Memory B cell (primary cell): Measurements from ENCODE around the gene MED12L.
"Not testable (repeated sequence)": the region's sequence is repeated elsewhere in the genome, so short reads cannot be mapped to it uniquely, and the experiment has no call there.

Experiments used
- ATAC-seq: fragments of 150-1000 bp; cut with Tn5 transposase; 2 replicates; pipeline ENCODE4 v1.10.0; 2021; ENCODE audit warnings: low read depth, mild to moderate bottlenecking, moderate library complexity
- DNase-seq, 2 donors: peaks; one replicate each; pipeline ENCODE4 v3.0.0; 2022; ENCODE audit warnings: low spot score in 2 of 2
- H3K27ac Mint-ChIP-seq: one replicate; pipeline ENCODE4 v1.8.0; 2022; ENCODE audit warnings: mild to moderate bottlenecking, moderate library complexity, mixed read lengths
- H3K27me3 Mint-ChIP-seq: one replicate; pipeline ENCODE4 v1.8.0; 2022; ENCODE audit warnings: mixed read lengths
- H3K36me3 Mint-ChIP-seq: one replicate; pipeline ENCODE4 v1.8.0; 2022; ENCODE audit warnings: mild to moderate bottlenecking, mixed read lengths
- H3K4me1 Mint-ChIP-seq: one replicate; pipeline ENCODE4 v1.8.0; 2022; ENCODE audit warnings: mixed read lengths
- H3K4me3 Mint-ChIP-seq: one replicate; pipeline ENCODE4 v1.8.0; 2022; ENCODE audit warnings: mild to moderate bottlenecking, moderate library complexity, mixed read lengths
- H3K9me3 Mint-ChIP-seq: one replicate; pipeline ENCODE4 v1.8.0; 2022; ENCODE audit warnings: mixed read lengths

Gene MED12L

DNA sequence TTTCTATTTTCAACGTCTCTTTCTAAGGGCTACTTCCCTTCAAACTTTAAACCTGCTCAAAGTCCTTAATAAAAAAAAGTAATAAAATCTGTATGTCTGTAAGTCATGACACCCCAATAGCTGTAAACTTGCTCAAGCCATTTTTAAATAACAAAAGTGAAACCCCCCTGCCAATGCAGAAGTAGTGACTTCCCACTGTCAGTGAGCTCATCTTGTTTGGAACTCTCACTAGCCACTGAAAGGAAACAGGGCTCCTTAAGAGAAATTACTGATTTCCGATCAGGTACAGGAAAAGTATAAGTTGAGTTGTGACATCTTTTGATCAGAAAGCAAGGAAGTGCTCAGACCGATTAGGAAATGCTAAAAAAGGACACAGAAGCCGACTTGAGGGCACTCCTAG, 145.2 kb downstream of the MED12L start:
- Mint-ChIP-seq H3K36me3 (peaks cover 3% of the 10 kb centered on the region), H3K27me3 (no peaks in the 10 kb centered on the region), H3K9me3 (no peaks in the 10 kb centered on the region), H3K4me1 (peaks cover 31% of the 10 kb centered on the region), H3K27ac (peak overlapping the region; percentile 97), H3K4me3 (peak overlapping the region; percentile 72)
- DNase-seq (peak in 1 of 2 donors; percentile 48), ATAC-seq (peak; percentile 80)

DNA sequence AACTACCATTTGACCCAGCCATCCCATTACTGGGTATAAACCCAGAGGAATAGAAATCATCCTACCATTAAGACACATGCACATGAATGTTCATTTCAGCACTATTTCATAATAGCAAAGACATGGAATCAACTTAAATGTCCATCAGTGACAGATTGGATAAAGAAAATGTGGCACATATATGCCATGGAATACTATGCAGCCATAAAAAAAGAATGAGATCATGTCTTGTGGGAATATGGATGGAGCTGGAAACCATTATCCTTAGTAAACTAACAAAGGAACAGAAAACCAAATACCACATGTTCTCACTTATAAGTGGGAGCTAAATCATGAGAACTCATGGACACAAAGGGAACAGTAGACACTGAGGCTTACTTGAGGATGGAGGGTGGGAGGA, 146.9 kb downstream of the MED12L start:
- not testable (repeated sequence) for H3K36me3 Mint-ChIP-seq, H3K9me3 Mint-ChIP-seq, H3K4me3 Mint-ChIP-seq, ATAC-seq, DNase-seq, H3K27me3 Mint-ChIP-seq
- Mint-ChIP-seq H3K27ac (peak overlapping the region; percentile 97), H3K4me1 (peaks cover 29% of the 10 kb centered on the region)

DNA sequence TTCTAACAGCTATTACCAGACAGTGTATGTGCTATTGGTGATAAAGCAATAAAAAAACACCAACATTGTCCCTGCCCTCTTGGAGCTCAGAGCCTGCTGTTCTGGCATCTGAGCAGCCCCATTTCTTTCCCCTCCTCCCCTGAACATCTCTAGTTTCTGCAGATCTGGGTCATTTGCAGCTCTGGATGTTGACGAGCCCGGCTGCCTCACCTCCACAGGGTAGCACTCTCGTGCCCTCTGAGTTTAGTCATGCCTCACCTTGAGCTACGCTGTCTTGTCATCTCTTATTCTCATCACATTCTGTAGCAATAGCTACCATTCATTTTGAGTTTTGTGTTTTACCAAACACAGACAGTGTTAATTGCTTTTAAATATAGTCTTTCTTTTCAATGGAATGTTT, 147.5 kb downstream of the MED12L start:
- Mint-ChIP-seq H3K27me3 (no peaks in the 10 kb centered on the region), H3K4me1 (peaks cover 24% of the 10 kb centered on the region), H3K4me3 (no peak overlapping the region), H3K27ac (no peak overlapping the region), H3K9me3 (no peaks in the 10 kb centered on the region), H3K36me3 (peaks cover 3% of the 10 kb centered on the region)
- DNase-seq = no peak
- ATAC-seq = no peak

- H3K4me3 Mint-ChIP-seq = no peak overlapping the region
- H3K27ac Mint-ChIP-seq = no peak overlapping the region
- H3K4me1 Mint-ChIP-seq = peaks cover 16% of the 10 kb centered on the region
- H3K27me3 Mint-ChIP-seq = no peaks in the 10 kb centered on the region
- H3K36me3 Mint-ChIP-seq = peaks cover 3% of the 10 kb centered on the region
- ATAC-seq = no peak
- DNase-seq = no peak
- no peaks in the 10 kb centered on the region for H3K9me3 Mint-ChIP-seq
These were observed 149.4 kb downstream of the MED12L start for GRCh38 chr3:151234825-151235224.

GRCh38 chr3:151236316-151236715, 150.9 kb downstream of the MED12L start:
- Mint-ChIP-seq H3K27ac (no peak overlapping the region), H3K27me3 (no peaks in the 10 kb centered on the region), H3K4me3 (no peak overlapping the region), H3K9me3 (no peaks in the 10 kb centered on the region), H3K36me3 (peaks cover 3% of the 10 kb centered on the region), H3K4me1 (peaks cover 5% of the 10 kb centered on the region)
- DNase-seq = no peak
- no peak for ATAC-seq

DNA sequence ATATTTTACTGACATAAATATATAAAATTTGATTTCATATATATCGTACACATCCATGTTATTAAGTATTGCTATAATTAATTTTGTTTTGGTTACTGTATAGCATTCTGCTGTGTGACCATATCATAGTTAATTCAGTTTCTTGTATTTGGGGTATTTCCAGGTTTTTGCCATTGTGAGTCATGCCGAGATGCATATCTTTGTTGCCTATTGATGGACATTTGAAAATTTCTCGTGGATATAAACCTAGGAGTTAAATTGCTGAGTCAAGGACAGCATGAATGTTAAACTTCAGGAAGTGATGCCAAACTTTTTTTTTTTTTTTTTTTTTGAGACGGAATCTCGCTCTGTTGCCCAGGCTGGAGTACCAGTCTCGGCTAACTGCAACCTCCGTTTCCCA, 151.3 kb downstream of the MED12L start:
- Mint-ChIP-seq H3K27ac (no peak overlapping the region), H3K27me3 (no peaks in the 10 kb centered on the region), H3K9me3 (no peaks in the 10 kb centered on the region), H3K36me3 (peaks cover 3% of the 10 kb centered on the region), H3K4me3 (no peak overlapping the region), H3K4me1 (peaks cover 2% of the 10 kb centered on the region)
- DNase-seq = no peak
- ATAC-seq = no peak

- H3K9me3 Mint-ChIP-seq, ATAC-seq, H3K4me3 Mint-ChIP-seq, H3K27ac Mint-ChIP-seq, DNase-seq, H3K36me3 Mint-ChIP-seq, H3K27me3 Mint-ChIP-seq, H3K4me1 Mint-ChIP-seq: not testable (repeated sequence)
These were observed 156.5 kb downstream of the MED12L start for GRCh38 chr3:151242006-151242405.

DNA sequence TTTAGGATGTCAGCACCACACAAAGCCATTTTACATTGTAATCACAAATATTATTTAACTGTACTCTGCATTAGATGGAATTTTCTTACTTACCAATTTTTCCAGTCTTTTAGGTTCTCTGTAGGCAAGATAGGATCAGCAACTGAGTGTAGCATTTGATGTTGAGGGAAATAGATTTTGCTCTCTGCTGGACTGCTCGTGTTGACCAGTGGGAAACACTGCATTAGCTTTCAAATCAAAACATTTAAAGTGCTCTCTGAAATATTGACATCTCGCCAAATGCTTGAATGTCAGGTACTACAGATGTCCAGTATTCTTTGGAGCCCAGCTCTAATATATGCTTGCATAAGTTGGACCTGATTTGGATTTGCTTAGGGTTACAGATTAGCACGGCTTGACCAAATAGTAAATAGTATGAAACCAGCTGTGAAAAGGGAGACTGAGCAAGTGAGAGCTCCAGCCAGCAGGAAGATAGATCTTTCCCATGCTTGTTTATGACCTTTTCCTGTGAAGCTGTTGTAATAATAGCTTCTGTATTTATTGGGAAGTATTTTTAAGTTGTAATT, 163.4 kb downstream of the MED12L start:
- Mint-ChIP-seq H3K36me3 (peaks cover 1% of the 10 kb centered on the region), H3K4me1 (peaks cover 4% of the 10 kb centered on the region), H3K27ac (peak overlapping the region; percentile 11), H3K27me3 (no peaks in the 10 kb centered on the region), H3K4me3 (no peak overlapping the region), H3K9me3 (no peaks in the 10 kb centered on the region)
- DNase-seq (no peak), ATAC-seq (no peak)

- Mint-ChIP-seq H3K27ac (no peak overlapping the region), H3K36me3 (no peaks in the 10 kb centered on the region), H3K9me3 (no peaks in the 10 kb centered on the region), H3K4me3 (no peak overlapping the region), H3K4me1 (no peaks in the 10 kb centered on the region), H3K27me3 (no peaks in the 10 kb centered on the region)
- DNase-seq (no peak), ATAC-seq (no peak)
These were observed 171.3 kb downstream of the MED12L start for GRCh38 chr3:151256749-151257148.

DNA sequence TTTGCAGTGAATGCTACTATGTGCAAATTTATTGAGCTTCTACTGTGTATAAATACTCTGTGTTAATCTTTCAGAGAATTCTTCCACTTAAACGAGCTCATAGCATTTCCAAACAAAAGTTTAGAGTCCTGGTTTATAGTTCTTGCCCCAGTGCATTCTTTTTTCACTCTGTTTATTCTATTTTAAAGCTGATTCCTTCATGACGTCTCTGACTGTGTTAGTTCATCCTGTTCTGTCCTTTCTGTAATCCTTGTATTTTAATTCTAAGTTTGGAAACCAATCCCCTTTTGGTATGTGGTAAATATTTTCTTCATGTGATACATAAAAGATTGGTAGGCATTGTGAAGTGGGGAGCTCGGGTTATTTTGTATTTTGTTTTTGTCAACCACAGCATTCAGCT, 174.2 kb downstream of the MED12L start:
- H3K9me3 Mint-ChIP-seq = no peaks in the 10 kb centered on the region
- H3K27me3 Mint-ChIP-seq = peaks cover 3% of the 10 kb centered on the region
- H3K4me1 Mint-ChIP-seq = peaks cover 3% of the 10 kb centered on the region
- ATAC-seq (no peak), DNase-seq (no peak)
- H3K36me3 Mint-ChIP-seq = no peaks in the 10 kb centered on the region
- no peak overlapping the region for H3K4me3 Mint-ChIP-seq
- H3K27ac Mint-ChIP-seq = no peak overlapping the region

DNA sequence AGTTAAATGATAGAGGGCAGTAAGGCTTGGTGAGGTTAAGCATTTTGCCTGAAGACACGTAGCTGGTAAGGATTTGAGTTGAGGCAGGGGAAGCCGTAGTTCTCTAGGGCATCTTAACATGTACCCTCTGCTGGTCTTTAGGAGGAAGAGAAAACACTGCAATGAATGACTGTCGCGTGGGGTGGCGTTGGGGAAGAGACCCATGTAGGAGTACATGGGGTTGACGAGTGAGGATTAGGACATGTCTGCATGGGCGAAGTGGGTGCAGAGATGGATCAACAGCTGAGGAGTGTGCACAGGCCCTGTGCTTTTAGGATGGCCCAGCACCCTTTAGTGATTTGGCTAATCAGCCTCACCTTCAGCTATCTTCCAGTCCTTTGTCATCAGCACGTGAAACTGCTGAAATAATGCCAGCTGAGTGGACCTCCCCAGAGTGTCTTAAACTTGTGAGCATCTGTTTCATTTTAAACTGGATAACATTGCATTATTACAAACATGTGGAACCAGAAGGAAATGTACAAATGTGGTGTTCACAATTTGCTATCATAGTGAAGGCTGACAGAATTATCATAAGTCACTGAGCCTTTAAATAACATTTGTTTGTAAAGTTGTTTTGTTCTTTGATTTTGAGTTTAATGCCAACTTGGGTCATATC, 177.5 kb downstream of the MED12L start:
- ATAC-seq = no peak
- Mint-ChIP-seq H3K27ac (peak overlapping the region; percentile 79), H3K9me3 (no peaks in the 10 kb centered on the region), H3K4me3 (no peak overlapping the region), H3K36me3 (peaks cover 3% of the 10 kb centered on the region), H3K4me1 (peaks cover 22% of the 10 kb centered on the region), H3K27me3 (peaks cover 3% of the 10 kb centered on the region)
- no peak for DNase-seq

GRCh38 chr3:151264605-151265004, 179.1 kb downstream of the MED12L start:
- Mint-ChIP-seq H3K4me3 (no peak overlapping the region), H3K27ac (peak overlapping the region; percentile 100)
- no peak for ATAC-seq

DNA sequence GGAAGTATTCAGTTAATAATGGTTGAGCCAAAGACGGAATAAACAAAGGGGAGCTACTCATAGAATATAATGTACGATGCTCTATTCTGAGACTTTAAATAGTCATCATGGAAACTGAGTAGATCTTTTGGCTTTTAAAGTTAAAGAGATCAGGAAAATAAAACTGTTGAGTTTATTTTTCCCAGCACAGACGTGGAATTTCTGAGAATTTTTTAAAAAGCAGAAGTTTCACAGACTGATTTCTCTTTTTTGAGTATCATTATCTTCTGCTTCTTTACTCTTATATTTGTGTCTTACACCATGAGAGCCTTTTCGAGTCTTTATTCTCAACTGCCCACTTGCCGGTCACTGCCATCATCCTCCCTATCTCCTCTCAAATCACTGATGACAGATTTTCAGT, 179.7 kb downstream of the MED12L start:
- H3K27ac Mint-ChIP-seq = peak overlapping the region; percentile 100
- H3K4me3 Mint-ChIP-seq = peak overlapping the region; percentile 21
- DNase-seq (no peak), ATAC-seq (no peak)
- peaks cover 6% of the 10 kb centered on the region for H3K27me3 Mint-ChIP-seq
- H3K4me1 Mint-ChIP-seq = peaks cover 36% of the 10 kb centered on the region
- peaks cover 2% of the 10 kb centered on the region for H3K9me3 Mint-ChIP-seq
- H3K36me3 Mint-ChIP-seq = peaks cover 8% of the 10 kb centered on the region

More at GRCh38 chr3:151264605-151265004, 179.1 kb downstream of the MED12L start:
- peaks cover 32% of the 10 kb centered on the region for H3K4me1 Mint-ChIP-seq
- H3K9me3 Mint-ChIP-seq = no peaks in the 10 kb centered on the region
- peaks cover 4% of the 10 kb centered on the region for H3K36me3 Mint-ChIP-seq
- peaks cover 3% of the 10 kb centered on the region for H3K27me3 Mint-ChIP-seq
- no peak for DNase-seq

DNA sequence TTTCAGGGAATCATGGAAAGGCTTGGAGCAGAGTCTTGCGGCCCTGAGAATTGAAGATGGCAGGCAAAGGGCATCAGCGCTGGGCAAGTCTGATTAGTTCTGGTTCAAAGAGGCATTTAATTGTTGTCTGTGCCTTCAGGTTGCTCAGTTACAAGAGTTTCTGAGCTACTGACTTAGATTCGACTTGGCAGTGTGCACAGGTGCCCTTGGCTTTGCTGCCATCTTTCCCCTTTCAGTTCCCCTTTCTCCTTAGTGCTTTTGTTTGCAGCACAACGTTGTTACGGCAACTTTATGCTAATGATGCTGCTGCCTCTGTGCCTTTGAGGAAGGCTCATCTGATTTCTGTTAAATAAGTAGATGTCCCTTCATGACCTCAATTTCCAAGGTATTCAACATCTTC, 180.4 kb downstream of the MED12L start:
- Mint-ChIP-seq H3K27ac (peak overlapping the region; percentile 100), H3K9me3 (peaks cover 2% of the 10 kb centered on the region), H3K4me3 (peak overlapping the region; percentile 21), H3K27me3 (peaks cover 6% of the 10 kb centered on the region), H3K4me1 (peaks cover 38% of the 10 kb centered on the region), H3K36me3 (peaks cover 8% of the 10 kb centered on the region)
- DNase-seq (peak; percentile 56 to 85), ATAC-seq (peak; percentile 94)

DNA sequence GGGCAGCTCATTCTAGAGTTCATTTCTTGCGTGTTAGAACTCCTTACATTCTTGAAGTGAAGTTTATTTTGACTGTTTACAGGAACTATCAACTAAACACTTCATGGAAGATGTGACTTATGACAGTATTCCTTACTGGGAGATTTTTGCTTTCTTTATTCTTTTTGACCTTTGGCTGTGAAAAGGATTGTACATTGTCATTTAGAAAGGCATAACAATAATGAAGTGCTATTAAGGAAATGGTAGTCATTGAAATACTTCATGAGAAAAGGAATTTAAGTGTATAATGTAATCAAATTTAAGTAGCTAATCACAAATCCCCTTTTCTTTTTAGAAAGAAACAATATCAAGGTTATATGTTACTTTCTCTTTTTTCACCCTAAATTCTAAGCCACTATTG, 181.6 kb downstream of the MED12L start:
- Mint-ChIP-seq H3K4me3 (no peak overlapping the region), H3K4me1 (peaks cover 41% of the 10 kb centered on the region), H3K9me3 (peaks cover 2% of the 10 kb centered on the region), H3K27me3 (peaks cover 6% of the 10 kb centered on the region), H3K36me3 (peaks cover 8% of the 10 kb centered on the region), H3K27ac (peak overlapping the region; percentile 100)
- no peak for ATAC-seq
- no peak for DNase-seq
